Measurements from ENCODE around the gene SPA17. TPM values are rescaled to one million over a fixed set of nuclear protein-coding genes. Genes with fewer than 3 reads are reported as not detected.

SPA17 gene
- total and polyA plus RNA-seq, 9 of the 15 experiments (the other 6 are each of a cell fraction or from before 2014, with no cell fraction given): 6.0 to 19.5 (median 12.6) TPM

DNA sequence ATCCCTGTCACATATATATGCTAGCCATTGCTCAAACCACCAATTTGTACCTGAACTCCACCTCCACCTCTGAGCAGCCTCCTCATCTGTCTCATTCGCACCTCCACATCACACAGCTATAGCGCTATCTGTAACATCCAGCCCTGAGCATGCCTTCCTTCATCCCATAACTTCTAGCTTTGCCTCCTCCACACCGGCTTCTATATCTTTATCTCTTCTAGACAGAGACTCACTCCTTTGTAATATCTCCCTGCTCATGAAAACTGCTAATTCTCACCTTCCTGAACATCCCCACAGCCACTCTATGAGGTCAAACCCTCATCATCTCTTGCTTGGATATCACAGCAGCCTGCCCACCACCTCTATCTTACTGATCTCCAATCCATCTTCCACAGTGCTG is 6.1 kb upstream of the SPA17 start (continued):
- TF ChIP-seq, protein P1, sequence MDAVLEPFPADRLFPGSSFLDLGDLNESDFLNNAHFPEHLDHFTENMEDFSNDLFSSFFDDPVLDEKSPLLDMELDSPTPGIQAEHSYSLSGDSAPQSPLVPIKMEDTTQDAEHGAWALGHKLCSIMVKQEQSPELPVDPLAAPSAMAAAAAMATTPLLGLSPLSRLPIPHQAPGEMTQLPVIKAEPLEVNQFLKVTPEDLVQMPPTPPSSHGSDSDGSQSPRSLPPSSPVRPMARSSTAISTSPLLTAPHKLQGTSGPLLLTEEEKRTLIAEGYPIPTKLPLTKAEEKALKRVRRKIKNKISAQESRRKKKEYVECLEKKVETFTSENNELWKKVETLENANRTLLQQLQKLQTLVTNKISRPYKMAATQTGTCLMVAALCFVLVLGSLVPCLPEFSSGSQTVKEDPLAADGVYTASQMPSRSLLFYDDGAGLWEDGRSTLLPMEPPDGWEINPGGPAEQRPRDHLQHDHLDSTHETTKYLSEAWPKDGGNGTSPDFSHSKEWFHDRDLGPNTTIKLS (IDR thresholded peaks at IDR 0.05; ENCODE audit: borderline replicate concordance, low read depth): no peak
- TF ChIP-seq TCF7 (IDR thresholded peaks at IDR 0.05; ENCODE audit: borderline replicate concordance) (peak; percentile 61; the same call in 1 of the 2 replicates), MTA1 (IDR thresholded peaks at IDR 0.05; ENCODE audit: borderline replicate concordance) (peak; percentile 47; the same call in 1 of the 2 replicates), RNF2 (IDR thresholded peaks at IDR 0.05) (0 out of 2 replicates have a peak, but pooled peaks have one; percentile 30), MEF2D (tag; conservative IDR thresholded peaks at IDR 0.05; ENCODE audit: low read depth) (0 out of 2 replicates have a peak, but pooled peaks have one; percentile 41), STAT5B (CRISPR knock-in tag; IDR thresholded peaks at IDR 0.05) (no peak), ZNF583 (CRISPR knock-in tag; IDR thresholded peaks at IDR 0.05) (no peak), DPF2 (IDR thresholded peaks at IDR 0.05) (peak; percentile 97), ZNF217 (CRISPR knock-in tag; IDR thresholded peaks at IDR 0.05) (no peak), PHF20 (IDR thresholded peaks at IDR 0.05; ENCODE audit: partially characterized antibody) (no peak), KLF1 (tag; IDR thresholded peaks at IDR 0.05) (no peak), PATZ1 (CRISPR knock-in tag; IDR thresholded peaks at IDR 0.05; ENCODE audit: borderline replicate concordance) (no peak), IRF2 (CRISPR knock-in tag; IDR thresholded peaks at IDR 0.05) (no peak), KDM1A (IDR thresholded peaks at IDR 0.05) (peak; percentile 90 to 93), ZMIZ1 (IDR thresholded peaks at IDR 0.05; ENCODE audit: low read depth in 2 of 2, low read length in 2 of 2) (peak in 1 of 2 experiments; percentile 80; a peak in 2 of 4 replicates), ZNF263 (CRISPR knock-in tag; IDR thresholded peaks at IDR 0.05; ENCODE audit: borderline replicate concordance) (peak; percentile 65; the same call in 1 of the 2 replicates)
- TF ChIP-seq, protein P2, sequence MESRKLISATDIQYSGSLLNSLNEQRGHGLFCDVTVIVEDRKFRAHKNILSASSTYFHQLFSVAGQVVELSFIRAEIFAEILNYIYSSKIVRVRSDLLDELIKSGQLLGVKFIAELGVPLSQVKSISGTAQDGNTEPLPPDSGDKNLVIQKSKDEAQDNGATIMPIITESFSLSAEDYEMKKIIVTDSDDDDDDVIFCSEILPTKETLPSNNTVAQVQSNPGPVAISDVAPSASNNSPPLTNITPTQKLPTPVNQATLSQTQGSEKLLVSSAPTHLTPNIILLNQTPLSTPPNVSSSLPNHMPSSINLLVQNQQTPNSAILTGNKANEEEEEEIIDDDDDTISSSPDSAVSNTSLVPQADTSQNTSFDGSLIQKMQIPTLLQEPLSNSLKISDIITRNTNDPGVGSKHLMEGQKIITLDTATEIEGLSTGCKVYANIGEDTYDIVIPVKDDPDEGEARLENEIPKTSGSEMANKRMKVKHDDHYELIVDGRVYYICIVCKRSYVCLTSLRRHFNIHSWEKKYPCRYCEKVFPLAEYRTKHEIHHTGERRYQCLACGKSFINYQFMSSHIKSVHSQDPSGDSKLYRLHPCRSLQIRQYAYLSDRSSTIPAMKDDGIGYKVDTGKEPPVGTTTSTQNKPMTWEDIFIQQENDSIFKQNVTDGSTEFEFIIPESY (CRISPR knock-in tag; IDR thresholded peaks at IDR 0.05): no peak
- TF ChIP-seq, protein P3, sequence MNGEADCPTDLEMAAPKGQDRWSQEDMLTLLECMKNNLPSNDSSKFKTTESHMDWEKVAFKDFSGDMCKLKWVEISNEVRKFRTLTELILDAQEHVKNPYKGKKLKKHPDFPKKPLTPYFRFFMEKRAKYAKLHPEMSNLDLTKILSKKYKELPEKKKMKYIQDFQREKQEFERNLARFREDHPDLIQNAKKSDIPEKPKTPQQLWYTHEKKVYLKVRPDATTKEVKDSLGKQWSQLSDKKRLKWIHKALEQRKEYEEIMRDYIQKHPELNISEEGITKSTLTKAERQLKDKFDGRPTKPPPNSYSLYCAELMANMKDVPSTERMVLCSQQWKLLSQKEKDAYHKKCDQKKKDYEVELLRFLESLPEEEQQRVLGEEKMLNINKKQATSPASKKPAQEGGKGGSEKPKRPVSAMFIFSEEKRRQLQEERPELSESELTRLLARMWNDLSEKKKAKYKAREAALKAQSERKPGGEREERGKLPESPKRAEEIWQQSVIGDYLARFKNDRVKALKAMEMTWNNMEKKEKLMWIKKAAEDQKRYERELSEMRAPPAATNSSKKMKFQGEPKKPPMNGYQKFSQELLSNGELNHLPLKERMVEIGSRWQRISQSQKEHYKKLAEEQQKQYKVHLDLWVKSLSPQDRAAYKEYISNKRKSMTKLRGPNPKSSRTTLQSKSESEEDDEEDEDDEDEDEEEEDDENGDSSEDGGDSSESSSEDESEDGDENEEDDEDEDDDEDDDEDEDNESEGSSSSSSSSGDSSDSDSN (IDR thresholded peaks at IDR 0.05; ENCODE audit: borderline replicate concordance in 1 of 2, low read depth in 2 of 2, low read length in 2 of 2): 0 out of 4 replicates have a peak, but pooled peaks of 1 of the 2 experiments have one; percentile 24

Measured in K562 (cell line).